UCSD-AML1 (cell line): ENCODE measurements around the gene REXO4.
"Not testable (repeated sequence)": the region's sequence is repeated elsewhere in the genome, so short reads cannot be mapped to it uniquely, and the experiment has no call there.

Experiments used
- DNase-seq: peaks from one replicate; lab custom pipeline; 2025; ENCODE audit not compliant: unreplicated experiment; lab: John Stamatoyannopoulos, UW

REXO4 gene

DNA sequence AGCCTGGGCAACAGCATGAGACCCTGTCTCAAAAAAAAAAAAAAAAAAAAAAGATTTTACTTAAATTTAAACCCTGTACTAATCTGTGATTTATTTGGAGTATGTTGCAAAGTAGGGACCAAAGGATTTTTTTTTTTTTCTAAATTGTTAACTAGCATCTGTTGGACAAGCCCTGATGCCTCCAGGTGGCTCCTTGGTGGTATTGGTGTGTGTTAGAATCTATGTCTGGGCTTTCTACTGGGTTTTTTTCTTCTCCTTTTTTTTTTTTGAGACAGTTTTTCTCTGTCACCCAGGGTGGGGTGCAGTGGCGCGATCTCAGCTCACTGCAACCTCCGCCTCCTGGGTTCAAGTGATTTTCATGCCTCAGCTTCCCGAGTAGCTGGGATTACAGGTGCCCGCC, 34.1 kb upstream of the REXO4 start:
- not testable (repeated sequence) for DNase-seq

DNA sequence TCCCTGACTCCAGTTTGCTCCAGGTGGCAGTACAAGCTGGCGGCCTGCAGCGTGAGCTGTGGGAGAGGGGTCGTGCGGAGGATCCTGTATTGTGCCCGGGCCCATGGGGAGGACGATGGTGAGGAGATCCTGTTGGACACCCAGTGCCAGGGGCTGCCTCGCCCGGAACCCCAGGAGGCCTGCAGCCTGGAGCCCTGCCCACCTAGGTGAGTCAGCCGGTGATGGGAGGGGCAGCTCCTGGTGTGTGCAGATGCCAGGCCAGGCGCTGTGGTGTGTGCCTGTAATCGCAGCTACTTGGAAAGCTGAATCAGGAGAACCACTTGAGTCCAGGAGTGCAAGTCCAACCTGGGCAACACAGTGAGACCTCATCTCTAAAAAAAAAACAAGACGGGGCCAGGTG, 31.9 kb upstream of the REXO4 start:
- no peak for DNase-seq

DNA sequence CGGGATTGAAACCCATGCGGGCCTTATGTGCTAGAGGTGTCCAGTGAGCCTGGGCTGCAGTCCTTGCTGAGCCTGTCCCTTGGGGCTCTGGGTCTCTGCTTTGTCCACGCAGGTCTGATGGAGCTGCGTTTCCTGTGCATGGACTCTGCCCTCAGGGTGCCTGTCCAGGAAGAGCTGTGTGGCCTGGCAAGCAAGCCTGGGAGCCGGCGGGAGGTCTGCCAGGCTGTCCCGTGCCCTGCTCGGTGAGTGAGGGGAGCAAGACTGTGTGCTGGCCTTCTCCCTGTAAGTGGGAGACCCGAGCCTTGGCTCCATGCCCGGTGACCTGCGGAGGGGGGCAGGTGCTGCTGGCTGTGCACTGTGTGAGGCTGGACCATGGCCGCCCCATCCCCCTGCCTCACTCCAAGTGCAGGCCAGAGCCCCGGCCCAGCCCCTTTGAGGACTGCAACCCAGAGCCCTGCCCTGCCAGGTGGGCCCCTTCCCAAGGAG, 30.7 kb upstream of the REXO4 start:
- no peak for DNase-seq

DNA sequence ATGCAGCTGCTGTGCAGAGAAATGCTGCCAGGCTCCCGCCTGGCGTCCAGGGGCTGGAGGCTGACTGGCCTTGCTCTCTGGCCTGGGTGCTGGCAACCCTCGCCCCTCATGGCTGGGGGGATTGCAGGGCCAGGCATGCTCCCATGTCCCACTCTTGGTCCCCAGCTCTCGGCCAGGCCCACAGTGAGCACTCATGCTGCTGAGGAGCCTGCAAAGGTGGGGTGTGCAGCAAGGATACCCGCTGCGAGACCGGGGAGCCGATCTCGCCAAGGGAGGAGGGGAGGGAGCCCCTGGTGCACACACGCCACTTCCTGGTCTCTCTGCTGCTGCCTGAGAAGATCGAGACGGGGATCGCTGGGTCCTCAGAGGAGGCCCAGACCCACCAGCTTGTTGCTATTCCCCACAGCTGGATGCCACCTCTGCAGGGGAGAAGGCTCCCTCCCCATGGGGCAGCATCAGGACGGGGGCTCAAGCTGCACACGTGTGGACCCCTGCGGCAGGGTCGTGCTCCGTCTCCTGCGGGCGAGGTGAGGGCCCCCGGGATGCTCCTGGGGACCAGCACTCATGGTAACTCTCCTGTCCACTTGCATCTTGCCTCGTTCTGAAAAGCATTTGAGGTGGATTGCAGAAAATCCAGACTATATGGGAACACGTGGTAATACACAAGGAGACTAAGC, 27.6 kb upstream of the REXO4 start:
- DNase-seq = no peak

DNA sequence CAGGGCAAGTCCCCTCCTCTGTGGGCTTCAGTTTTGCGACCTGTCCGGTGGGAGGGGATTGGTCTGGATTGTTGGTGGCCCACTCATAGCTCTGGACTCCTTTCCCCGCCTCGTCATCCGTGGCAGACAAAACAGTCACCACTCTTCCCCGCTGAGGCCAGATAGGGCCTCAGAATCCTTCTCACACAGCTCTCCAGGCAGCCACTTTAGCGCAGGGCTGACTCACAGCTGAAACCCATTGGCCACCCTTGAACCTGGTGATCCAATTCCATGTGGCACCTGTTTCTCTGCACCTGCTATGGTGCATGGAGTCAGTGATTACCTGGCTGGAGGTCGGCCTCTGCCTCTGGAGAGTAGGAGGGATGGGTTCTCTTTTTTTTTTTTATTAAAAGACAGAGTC, 26.2 kb upstream of the REXO4 start:
- no peak for DNase-seq

DNA sequence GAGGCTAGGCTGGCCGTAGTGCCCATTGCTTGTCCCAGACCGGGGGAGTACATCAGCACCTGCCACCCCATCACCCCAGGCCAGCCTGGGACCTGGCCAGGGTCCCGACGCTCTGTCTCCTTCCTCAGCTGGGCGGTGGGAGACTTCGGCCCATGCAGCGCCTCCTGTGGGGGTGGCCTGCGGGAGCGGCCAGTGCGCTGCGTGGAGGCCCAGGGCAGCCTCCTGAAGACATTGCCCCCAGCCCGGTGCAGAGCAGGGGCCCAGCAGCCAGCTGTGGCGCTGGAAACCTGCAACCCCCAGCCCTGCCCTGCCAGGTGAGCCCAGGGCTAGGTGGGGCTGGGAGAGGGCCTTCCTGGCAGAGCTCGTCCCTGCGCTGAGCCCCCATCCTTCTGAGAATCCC, 25.4 kb upstream of the REXO4 start:
- no peak for DNase-seq

DNA sequence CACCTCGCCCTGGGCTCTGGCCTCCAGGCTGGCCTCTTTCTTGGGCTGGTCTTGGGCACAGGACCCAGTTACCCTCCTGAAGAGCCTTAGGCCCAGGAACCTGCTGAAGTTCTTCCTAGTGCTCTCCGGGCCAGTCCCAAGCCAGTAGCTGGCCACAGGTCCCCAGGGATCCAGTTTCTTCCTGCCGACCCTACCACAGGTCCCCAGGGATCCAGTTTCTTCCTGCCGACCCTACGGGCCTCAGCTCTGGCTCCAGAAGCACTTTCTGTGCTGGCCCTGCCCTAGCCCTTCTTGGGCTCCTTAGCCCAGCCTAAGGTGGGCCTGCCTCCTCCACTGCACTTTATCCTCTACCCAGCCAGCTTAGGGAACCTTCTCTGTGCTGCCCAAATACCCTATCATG, 23.8 kb upstream of the REXO4 start:
- DNase-seq = no peak

DNA sequence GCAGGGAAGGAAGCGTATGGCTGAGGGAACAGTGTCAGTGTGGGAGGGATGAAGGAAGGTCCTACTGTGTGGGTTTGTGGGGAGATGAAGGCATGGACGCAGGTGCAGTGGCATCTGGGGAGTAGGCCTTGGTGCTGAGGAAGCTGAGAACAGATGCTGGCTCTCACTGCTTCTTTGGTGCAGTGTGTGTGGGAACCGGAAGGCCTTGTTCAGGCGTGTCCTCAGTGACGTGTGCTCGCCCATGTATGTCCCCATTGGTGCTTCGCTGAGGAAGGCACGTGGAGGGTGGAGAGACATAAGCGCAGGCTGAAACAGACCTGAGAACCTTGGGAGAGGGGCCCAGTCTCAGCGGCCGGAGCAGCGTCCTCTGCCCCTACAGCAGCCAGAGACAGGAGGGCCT, 23.1 kb upstream of the REXO4 start:
- DNase-seq = no peak

DNA sequence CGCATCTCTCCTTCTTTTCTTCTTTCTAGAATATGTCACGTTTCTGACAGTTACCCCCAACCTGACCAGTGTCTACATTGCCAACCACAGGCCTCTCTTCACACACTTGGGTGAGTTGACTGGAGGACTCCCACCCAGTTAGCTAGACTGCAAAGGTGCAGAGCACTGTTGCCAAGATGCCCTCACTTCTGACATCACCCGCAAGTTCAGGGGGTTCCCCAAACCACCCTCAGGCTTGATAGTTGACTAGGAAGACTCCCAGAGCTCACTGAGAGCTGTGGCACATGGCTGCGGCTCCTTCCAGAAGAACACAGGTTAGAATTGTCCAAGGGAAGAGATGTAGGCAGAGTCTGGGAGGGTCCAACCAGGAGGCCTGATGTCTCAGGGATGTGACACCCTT, 21.5 kb upstream of the REXO4 start:
- DNase-seq = no peak

DNA sequence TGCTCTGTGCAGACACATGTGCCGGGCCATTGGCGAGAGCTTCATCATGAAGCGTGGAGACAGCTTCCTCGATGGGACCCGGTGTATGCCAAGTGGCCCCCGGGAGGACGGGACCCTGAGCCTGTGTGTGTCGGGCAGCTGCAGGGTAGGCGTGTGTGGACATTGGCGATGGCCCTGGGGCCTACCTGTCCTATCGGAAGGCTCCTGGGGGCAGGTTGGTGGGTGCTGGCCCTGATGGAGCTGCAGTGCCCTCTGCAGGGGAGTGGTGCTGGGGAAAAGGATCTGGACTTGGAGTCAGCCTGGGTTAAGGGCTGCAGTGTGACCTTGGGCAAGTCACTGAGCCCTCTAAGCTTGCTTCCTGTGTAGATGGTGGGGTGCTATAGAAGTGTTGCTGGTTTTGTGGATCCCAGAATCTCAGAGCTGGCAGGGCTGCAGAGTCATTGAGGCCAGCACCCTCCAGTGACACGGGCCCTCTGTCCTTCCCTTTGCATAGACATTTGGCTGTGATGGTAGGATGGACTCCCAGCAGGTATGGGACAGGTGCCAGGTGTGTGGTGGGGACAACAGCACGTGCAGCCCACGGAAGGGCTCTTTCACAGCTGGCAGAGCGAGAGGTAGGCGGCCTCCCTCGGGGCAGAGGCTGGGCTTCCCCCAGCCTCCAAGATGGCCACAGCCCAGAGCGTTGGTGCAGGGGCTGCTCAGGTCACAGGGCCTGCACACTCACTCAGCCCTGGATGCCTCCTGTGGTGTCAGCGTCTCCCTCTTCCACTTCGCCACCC, 20.1 kb upstream of the REXO4 start:
- no peak for DNase-seq

DNA sequence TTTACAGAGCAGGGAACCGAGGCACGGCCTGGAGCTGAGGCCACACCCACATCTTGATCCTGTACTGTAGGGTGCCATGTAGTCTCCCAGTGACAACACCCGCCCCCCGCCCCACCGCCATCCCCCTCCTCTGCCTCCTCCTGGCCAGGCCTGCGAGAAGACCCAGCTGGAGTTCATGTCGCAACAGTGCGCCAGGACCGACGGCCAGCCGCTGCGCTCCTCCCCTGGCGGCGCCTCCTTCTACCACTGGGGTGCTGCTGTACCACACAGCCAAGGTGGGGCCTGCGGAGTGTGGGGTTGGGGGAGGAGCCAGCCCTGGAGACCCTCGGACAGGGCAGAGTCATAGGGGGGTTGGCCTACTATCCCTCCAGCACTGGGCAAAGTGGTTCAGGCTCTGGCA, 18.9 kb upstream of the REXO4 start:
- no peak for DNase-seq

DNA sequence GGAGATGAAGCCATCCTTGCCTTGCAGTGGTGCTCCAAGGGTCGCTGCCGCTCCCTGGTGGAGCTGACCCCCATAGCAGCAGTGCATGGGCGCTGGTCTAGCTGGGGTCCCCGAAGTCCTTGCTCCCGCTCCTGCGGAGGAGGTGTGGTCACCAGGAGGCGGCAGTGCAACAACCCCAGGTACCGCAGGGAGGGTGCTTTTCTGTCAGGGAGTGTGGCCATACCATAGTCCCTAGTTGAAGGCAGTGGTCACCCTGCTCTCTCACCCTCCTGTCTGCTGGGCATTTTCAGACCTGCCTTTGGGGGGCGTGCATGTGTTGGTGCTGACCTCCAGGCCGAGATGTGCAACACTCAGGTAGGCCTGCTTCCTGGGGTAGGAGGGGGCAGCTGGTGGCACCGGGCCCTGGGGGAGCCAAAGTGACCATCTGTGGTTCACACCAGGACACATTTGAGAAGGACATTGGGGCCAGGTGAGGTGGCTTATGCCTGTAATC, 15.6 kb upstream of the REXO4 start:
- DNase-seq = no peak

DNA sequence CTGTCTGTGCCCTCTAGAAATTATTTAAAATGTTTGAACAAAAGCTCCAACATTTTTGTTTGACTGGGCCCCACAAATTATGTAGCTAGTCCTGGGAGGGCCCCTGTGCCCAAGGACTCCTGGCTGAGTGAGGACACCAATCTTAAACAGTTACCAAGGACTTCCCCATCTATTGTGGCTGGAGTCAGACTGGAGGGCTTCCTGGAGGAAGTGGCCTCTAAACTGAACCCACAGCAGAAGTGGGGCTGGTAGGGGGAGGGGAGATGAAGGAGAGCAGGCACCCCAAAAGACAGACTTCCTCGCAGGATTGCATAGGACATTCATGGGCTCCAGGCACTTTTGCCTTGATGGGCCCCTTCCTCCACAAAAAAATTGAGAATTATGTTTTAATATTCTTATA, 12.4 kb upstream of the REXO4 start:
- no peak for DNase-seq

DNA sequence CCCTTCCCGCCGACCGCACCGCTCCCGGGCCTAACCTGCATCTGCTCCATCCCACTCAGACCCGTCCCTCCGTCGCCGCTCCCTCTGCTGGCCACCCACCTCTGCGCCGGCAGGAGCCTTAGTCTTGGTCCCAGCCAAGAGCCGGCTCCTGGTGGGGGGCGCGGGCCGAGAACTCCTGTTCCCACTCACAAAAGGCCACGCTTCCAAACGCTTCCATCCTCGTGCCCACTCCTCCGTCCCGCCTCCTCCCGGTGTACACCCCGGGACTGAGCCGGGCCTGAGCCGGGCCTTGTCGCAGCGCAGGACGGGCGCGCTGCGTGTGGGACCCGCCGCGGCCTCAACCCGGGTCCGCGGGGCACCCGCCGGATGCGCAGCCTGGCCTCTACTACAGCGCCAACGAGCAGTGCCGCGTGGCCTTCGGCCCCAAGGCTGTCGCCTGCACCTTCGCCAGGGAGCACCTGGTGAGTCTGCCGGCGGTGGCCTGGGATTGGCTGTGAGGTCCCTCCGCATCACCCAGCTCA, 11.9 kb upstream of the REXO4 start:
- no peak for DNase-seq

DNA sequence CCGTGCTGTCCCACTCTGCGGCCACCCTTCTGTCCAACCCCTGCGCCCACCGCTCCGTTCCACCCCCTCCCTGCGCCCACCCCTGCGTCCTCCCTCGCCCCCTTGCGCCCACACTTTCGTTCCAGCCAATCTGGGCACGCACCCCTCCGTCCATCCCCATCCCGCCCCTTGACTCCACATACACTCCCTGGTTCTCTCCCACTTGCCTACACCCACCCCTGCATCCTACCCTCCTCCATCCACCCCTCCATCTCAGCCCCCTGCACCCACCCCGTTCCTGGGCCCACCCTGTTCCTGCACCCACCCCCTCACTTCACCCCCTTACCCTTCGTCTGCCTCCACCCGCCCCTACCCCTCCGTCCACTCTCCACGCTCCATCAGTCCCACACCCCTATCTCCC, 11.4 kb upstream of the REXO4 start:
- DNase-seq = no peak

DNA sequence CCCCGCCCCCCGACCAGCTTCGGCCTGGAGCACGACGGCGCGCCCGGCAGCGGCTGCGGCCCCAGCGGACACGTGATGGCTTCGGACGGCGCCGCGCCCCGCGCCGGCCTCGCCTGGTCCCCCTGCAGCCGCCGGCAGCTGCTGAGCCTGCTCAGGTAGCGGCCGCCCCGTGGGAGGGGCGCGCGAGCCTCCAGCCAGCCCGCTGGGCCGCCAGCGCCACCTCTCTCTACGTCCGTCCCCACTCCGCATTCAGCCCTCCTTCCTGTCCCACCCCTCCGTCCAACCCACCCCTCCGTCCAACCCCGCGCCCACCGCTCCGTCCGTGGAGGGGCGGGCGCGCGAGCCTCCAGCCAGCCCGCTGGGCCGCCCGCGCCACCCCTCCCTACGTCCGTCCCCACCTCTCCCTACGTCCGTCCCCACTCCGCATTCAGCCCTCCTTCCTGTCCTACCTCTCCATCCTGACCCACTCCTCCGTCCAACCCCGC, 10.8 kb upstream of the REXO4 start:
- DNase-seq = no peak

DNA sequence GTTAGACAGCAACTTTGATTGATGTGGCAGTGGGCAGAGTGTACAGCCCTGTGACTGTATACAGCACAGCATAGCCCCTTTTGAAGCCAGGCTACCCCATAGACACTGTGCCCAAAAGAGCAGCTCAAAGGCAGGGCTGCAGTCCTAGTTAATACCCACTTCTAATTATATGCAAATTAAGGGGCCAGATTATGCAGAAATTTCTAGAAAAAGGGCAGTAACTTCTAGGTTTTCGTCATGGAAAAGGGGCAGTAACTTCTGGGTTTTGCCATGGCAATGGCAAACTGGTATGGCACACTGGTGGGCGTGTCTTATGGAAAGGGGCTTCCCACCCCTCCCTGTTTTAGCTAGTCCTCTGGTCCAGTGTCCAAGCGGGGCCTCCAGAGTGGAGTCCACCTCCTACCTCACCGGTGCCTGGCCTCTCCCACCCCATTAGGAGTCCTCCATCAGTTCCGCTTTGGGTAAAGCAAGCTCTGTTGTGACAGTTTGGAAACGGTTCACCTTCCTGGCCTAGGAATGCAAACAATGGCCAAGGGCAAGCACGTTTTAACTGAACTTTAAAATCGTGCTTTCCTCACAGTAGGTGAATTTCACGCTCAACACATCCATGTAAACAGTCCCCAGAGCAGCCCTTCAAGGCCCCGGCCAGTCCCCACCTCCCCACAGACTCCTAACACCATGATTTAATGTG, 10.0 kb upstream of the REXO4 start:
- no peak for DNase-seq

DNA sequence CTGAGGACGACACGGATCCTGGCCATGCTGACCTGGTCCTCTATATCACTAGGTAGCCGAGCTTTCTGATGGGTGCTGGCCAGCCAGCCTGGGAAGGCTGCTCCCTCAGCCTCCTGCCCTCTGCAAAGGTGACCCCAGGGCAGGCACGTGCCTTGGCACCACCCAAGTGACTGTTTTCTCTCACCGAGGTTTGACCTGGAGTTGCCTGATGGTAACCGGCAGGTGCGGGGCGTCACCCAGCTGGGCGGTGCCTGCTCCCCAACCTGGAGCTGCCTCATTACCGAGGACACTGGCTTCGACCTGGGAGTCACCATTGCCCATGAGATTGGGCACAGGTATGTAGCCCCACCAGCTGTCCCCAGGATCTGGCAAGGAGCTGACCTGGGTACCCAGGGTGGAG, 8.2 kb upstream of the REXO4 start:
- no peak for DNase-seq

DNA sequence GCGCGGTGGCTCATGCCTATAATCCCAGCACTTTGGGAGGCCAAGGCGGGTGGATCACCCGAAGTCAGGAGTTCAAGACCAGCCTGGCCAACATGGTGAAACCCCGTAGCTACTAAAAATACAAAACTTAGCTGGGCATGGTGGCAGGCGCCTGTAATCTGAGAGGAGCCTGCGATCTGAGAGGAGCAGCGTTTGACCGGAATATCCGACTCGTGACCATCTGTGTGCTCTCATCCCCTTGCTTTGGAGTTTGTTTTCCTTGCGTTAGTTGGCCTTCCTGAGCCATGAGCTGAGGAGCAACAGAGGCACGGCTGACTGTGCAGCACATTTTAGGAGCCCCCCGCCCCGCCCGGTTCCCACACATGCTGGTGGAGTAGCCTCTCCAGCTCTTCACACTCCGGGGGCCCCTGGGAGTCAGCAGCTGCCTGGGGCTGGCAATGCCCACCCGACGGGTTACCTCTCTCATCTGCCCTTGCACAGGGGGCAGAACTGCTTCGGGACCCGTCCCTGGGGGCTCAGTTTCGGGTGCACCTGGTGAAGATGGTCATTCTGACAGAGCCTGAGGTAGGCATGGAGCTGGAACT, 7.3 kb upstream of the REXO4 start:
- no peak for DNase-seq

DNA sequence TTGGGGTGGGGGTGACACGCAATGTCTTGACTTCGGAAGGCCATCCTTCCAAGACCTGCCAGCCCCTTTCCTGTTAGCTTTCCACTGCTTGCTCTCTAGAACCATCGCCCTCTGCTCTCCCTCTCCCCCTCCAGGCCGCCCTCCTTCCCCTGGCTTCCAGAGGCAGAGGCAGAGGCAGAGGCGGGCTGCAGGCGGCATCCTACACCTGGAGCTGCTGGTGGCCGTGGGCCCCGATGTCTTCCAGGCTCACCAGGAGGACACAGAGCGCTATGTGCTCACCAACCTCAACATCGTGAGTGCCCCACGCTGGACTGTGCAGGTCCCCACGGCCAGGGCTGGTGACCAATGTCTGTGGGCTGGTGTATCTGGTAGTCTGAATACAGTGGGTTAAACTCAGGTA, 6.4 kb upstream of the REXO4 start:
- DNase-seq = no peak

DNA sequence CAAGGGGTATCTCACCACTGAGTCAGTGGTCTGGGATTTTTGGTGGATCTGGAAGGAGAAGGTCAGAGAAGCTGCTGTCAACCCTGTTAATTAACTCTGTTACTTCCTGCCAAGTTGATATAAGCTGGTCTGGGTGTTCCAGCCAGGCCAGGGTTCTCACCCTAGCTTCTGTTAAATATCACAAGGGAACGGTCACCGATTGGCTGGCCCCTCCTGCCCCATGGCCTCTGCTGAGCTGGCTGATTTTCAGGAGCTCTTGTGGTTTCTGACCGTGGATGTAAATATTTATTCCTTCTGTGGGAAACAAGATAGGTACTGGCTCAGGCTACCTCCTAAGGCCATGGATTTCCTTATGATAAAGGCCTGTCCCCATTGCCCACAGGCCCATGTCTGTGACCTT, 5.4 kb upstream of the REXO4 start:
- no peak for DNase-seq
